Activated CD8-positive, alpha-beta memory T cell treated with anti-CD3 and anti-CD28 coated beads, Interleukin-2, amount 50 U/mL, for 4 hours (primary cell): ENCODE results near the gene SFXN2.
"Not testable (repeated sequence)": the region's sequence is repeated elsewhere in the genome, so short reads cannot be mapped to it uniquely, and the experiment has no call there.

Experiments used
- DNase-seq: peaks from one replicate; pipeline ENCODE4 v3.0.0-alpha.2; 2020

Gene SFXN2

GRCh38 chr10:102721954-102722353 lies 7.5 kb downstream of the SFXN2 start:
- no peak for DNase-seq

GRCh38 chr10:102723989-102724388 lies 9.6 kb downstream of the SFXN2 start:
- no peak for DNase-seq

- no peak for DNase-seq
Observed at GRCh38 chr10:102726274-102726673, 11.8 kb downstream of the SFXN2 start.

GRCh38 chr10:102727037-102727818 lies 12.8 kb downstream of the SFXN2 start:
- no peak for DNase-seq

GRCh38 chr10:102729029-102730026 lies 14.9 kb downstream of the SFXN2 start:
- peak; percentile 64 for DNase-seq

- DNase-seq, result no peak
Observed at GRCh38 chr10:102731222-102731800, 16.9 kb downstream of the SFXN2 start.

- no peak for DNase-seq
Observed at GRCh38 chr10:102732661-102733060, 18.2 kb downstream of the SFXN2 start.

- DNase-seq, result no peak
Observed at GRCh38 chr10:102735065-102735562, 20.7 kb downstream of the SFXN2 start.

GRCh38 chr10:102738692-102739121 lies 24.3 kb downstream of the SFXN2 start:
- no peak for DNase-seq

GRCh38 chr10:102740229-102740628 lies 25.8 kb downstream of the SFXN2 start:
- DNase-seq, result no peak

GRCh38 chr10:102741726-102742237 lies 27.3 kb downstream of the SFXN2 start:
- DNase-seq, result no peak

- not testable (repeated sequence) for DNase-seq
Observed at GRCh38 chr10:102742313-102742712, 27.9 kb downstream of the SFXN2 start.

GRCh38 chr10:102743078-102743587 lies 28.7 kb downstream of the SFXN2 start:
- DNase-seq, result no peak

GRCh38 chr10:102743588-102744373 lies 29.3 kb downstream of the SFXN2 start, which contains the start of gene WBP1L:
WBP1L (plus strand) TSS chr10:102743948; CDS start chr10:102744054, 106 bp downstream.
- DNase-seq, result peak; percentile 95

- no peak for DNase-seq
Observed at GRCh38 chr10:102744374-102745051, 30.1 kb downstream of the SFXN2 start.

GRCh38 chr10:102745157-102745556 lies 30.7 kb downstream of the SFXN2 start:
- no peak for DNase-seq

- DNase-seq, result no peak
Observed at GRCh38 chr10:102752266-102752930, 38.0 kb downstream of the SFXN2 start.

GRCh38 chr10:102752934-102753664 lies 38.7 kb downstream of the SFXN2 start:
- DNase-seq, result no peak

GRCh38 chr10:102753718-102754117 lies 39.3 kb downstream of the SFXN2 start:
- no peak for DNase-seq

GRCh38 chr10:102757323-102757722 lies 42.9 kb downstream of the SFXN2 start:
- DNase-seq, result no peak
